ENCODE measurements around the gene DENND11. TPM values are rescaled to one million over a fixed set of nuclear protein-coding genes. Genes with fewer than 3 reads are reported as not detected.

DENND11 gene
- polyA plus RNA-seq, 2 of the 4 experiments (the other 2 are of a cell fraction): 7.1 to 11.5 TPM

DNA sequence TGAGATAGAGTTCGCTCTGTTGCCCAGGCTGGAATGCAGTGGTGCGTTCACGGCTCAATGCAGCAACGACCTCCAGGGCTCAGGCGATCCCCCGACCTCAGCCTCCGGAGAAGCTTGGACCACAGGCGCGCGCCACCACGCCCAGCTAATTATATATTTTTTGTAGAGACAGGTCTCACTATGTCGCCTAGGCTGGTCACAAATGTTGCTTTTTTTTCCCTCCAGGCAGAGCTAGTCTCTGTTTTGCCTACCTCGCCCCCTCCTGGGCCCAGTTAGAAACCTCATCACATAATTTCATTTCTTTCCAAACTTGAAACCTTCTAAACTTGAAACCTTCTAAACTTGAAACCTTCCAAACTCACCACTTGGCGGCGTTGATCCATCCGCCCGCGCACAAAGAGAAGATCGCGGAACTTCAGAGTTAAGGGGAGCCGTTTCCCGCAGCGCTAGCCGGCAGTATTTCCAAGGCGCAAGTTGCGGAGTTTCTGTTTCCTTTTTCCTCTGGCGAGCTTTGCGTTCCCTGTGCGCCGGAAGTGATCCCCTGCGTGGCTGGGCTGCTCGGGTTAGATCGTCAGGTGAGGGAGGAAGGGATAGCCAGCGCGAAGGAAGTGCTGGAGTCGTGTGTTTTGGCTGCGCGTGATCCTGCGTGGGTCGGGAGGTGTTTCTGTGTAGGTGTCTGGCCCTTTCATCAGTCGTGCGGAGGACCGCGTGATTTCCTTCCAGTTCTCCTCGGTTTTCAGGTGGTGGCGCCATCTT, 36.0 kb upstream of the DENND11 start, which contains the start of gene SSBP1 (continued):
- TF ChIP-seq, protein P1, sequence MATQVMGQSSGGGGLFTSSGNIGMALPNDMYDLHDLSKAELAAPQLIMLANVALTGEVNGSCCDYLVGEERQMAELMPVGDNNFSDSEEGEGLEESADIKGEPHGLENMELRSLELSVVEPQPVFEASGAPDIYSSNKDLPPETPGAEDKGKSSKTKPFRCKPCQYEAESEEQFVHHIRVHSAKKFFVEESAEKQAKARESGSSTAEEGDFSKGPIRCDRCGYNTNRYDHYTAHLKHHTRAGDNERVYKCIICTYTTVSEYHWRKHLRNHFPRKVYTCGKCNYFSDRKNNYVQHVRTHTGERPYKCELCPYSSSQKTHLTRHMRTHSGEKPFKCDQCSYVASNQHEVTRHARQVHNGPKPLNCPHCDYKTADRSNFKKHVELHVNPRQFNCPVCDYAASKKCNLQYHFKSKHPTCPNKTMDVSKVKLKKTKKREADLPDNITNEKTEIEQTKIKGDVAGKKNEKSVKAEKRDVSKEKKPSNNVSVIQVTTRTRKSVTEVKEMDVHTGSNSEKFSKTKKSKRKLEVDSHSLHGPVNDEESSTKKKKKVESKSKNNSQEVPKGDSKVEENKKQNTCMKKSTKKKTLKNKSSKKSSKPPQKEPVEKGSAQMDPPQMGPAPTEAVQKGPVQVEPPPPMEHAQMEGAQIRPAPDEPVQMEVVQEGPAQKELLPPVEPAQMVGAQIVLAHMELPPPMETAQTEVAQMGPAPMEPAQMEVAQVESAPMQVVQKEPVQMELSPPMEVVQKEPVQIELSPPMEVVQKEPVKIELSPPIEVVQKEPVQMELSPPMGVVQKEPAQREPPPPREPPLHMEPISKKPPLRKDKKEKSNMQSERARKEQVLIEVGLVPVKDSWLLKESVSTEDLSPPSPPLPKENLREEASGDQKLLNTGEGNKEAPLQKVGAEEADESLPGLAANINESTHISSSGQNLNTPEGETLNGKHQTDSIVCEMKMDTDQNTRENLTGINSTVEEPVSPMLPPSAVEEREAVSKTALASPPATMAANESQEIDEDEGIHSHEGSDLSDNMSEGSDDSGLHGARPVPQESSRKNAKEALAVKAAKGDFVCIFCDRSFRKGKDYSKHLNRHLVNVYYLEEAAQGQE (IDR thresholded peaks at IDR 0.05): peak; percentile 51
- TF ChIP-seq EP300 (IDR thresholded peaks at IDR 0.05) (no peak), POLR2A (IDR thresholded peaks at IDR 0.05; ENCODE audit: low read length) (peak; percentile 92), JUNB (IDR thresholded peaks at IDR 0.05) (no peak), RAD21 (conservative IDR thresholded peaks at IDR 0.05 in 1 of 2, IDR thresholded peaks at IDR 0.05 in 1 of 2) (peak; percentile 57 to 77), RCOR1 (IDR thresholded peaks at IDR 0.05; ENCODE audit: low read depth, low read length) (no peak), ZC3H11A (IDR thresholded peaks at IDR 0.05) (no peak), RFX5 (IDR thresholded peaks at IDR 0.05) (0 out of 2 replicates have a peak, but pooled peaks have one; percentile 11), SMC3 (IDR thresholded peaks at IDR 0.05) (peak; percentile 87), GATA3 (IDR thresholded peaks at IDR 0.05; ENCODE audit: borderline replicate concordance) (peak; percentile 59; the same call in 1 of the 2 replicates), KDM1A (IDR thresholded peaks at IDR 0.05; ENCODE audit: low read depth) (0 out of 2 replicates have a peak, but pooled peaks have one; percentile 16), CEBPB (IDR thresholded peaks at IDR 0.05) (peak in 1 of 2 experiments; percentile 63; a peak in 2 of 4 replicates)
- TF ChIP-seq, protein P2, sequence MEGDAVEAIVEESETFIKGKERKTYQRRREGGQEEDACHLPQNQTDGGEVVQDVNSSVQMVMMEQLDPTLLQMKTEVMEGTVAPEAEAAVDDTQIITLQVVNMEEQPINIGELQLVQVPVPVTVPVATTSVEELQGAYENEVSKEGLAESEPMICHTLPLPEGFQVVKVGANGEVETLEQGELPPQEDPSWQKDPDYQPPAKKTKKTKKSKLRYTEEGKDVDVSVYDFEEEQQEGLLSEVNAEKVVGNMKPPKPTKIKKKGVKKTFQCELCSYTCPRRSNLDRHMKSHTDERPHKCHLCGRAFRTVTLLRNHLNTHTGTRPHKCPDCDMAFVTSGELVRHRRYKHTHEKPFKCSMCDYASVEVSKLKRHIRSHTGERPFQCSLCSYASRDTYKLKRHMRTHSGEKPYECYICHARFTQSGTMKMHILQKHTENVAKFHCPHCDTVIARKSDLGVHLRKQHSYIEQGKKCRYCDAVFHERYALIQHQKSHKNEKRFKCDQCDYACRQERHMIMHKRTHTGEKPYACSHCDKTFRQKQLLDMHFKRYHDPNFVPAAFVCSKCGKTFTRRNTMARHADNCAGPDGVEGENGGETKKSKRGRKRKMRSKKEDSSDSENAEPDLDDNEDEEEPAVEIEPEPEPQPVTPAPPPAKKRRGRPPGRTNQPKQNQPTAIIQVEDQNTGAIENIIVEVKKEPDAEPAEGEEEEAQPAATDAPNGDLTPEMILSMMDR (IDR thresholded peaks at IDR 0.05): peak; percentile 95
- TF ChIP-seq, protein P3, sequence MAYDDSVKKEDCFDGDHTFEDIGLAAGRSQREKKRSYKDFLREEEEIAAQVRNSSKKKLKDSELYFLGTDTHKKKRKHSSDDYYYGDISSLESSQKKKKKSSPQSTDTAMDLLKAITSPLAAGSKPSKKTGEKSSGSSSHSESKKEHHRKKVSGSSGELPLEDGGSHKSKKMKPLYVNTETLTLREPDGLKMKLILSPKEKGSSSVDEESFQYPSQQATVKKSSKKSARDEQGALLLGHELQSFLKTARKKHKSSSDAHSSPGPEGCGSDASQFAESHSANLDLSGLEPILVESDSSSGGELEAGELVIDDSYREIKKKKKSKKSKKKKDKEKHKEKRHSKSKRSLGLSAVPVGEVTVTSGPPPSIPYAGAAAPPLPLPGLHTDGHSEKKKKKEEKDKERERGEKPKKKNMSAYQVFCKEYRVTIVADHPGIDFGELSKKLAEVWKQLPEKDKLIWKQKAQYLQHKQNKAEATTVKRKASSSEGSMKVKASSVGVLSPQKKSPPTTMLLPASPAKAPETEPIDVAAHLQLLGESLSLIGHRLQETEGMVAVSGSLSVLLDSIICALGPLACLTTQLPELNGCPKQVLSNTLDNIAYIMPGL (CRISPR knock-in tag; IDR thresholded peaks at IDR 0.05; ENCODE audit: borderline replicate concordance): no peak
- TF ChIP-seq, protein P4, sequence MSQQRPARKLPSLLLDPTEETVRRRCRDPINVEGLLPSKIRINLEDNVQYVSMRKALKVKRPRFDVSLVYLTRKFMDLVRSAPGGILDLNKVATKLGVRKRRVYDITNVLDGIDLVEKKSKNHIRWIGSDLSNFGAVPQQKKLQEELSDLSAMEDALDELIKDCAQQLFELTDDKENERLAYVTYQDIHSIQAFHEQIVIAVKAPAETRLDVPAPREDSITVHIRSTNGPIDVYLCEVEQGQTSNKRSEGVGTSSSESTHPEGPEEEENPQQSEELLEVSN (IDR thresholded peaks at IDR 0.05; ENCODE audit: borderline replicate concordance, low read depth): 0 out of 2 replicates have a peak, but pooled peaks have one; percentile 41
- TF ChIP-seq, protein P5, sequence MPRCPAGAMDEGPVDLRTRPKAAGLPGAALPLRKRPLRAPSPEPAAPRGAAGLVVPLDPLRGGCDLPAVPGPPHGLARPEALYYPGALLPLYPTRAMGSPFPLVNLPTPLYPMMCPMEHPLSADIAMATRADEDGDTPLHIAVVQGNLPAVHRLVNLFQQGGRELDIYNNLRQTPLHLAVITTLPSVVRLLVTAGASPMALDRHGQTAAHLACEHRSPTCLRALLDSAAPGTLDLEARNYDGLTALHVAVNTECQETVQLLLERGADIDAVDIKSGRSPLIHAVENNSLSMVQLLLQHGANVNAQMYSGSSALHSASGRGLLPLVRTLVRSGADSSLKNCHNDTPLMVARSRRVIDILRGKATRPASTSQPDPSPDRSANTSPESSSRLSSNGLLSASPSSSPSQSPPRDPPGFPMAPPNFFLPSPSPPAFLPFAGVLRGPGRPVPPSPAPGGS (IDR thresholded peaks at IDR 0.05): peak; percentile 75; the same call in 2 of the 3 replicates

Measured in A549 (cell line).